ENCODE results near the gene PKDREJ. TPM values are rescaled to one million over a fixed set of nuclear protein-coding genes. Genes with fewer than 3 reads are reported as not detected.

PKDREJ gene
- total and polyA plus RNA-seq, 2 of the 4 experiments (the other 2 are of a cell fraction) = 0.02 TPM; not detected in 1

DNA sequence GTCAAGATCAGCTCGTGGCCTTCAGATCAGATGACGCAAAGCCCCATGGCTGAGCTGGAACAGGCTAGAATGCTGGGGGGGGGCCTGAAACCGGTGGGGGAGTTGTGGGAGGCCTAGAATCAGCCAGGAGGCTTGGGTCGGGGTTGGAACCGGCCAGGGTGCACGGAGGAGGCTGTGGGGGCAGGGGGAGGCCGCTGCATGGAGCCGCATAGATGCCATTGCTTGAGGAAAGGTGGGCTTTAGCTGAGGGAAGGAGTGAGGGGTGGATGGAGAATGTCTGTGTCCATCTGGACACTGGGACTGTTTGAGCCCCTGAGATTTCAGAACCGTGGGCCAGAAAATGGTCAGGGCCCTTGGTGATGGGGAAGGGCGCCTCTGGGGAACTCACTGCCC is 38.2 kb downstream of the PKDREJ start:
- in situ Hi-C loops (cut with MboI; ENCODE audit: low sequenced_read_pairs) = no loop called here
- TF ChIP-seq CHD1 (IDR thresholded peaks at IDR 0.05; ENCODE audit: low read depth, low read length) = no peak
- TF ChIP-seq, protein P1, sequence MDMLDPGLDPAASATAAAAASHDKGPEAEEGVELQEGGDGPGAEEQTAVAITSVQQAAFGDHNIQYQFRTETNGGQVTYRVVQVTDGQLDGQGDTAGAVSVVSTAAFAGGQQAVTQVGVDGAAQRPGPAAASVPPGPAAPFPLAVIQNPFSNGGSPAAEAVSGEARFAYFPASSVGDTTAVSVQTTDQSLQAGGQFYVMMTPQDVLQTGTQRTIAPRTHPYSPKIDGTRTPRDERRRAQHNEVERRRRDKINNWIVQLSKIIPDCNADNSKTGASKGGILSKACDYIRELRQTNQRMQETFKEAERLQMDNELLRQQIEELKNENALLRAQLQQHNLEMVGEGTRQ (IDR thresholded peaks at IDR 0.05; ENCODE audit: low read depth, low read length) = no peak
- no peak for TF ChIP-seq MXI1 (IDR thresholded peaks at IDR 0.05; ENCODE audit: borderline replicate concordance, low read depth, low read length)
- TF ChIP-seq RCOR1 (IDR thresholded peaks at IDR 0.05; ENCODE audit: insufficient replicate concordance, low read length) = no peak
- TF ChIP-seq MAFK (IDR thresholded peaks at IDR 0.05; ENCODE audit: low read depth, low read length) = no peak
- no peak for TF ChIP-seq BHLHE40 (IDR thresholded peaks at IDR 0.05; ENCODE audit: low read depth, low read length)
- no peak for TF ChIP-seq POLR2A (IDR thresholded peaks at IDR 0.05; ENCODE audit: low read depth, low read length)
- TF ChIP-seq NFE2L2 (IDR thresholded peaks at IDR 0.05; ENCODE audit: low read depth, low read length) = no peak
- no peak for TF ChIP-seq CEBPB (IDR thresholded peaks at IDR 0.05; ENCODE audit: low read depth, low read length)
- no peak for TF ChIP-seq RAD21 (IDR thresholded peaks at IDR 0.05; ENCODE audit: low read length)
- TF ChIP-seq RFX5 (IDR thresholded peaks at IDR 0.05; ENCODE audit: low read depth, low read length) = no peak
- TF ChIP-seq SMC3 (IDR thresholded peaks at IDR 0.05; ENCODE audit: low read depth, low read length) = no peak
- TF ChIP-seq, protein P2, sequence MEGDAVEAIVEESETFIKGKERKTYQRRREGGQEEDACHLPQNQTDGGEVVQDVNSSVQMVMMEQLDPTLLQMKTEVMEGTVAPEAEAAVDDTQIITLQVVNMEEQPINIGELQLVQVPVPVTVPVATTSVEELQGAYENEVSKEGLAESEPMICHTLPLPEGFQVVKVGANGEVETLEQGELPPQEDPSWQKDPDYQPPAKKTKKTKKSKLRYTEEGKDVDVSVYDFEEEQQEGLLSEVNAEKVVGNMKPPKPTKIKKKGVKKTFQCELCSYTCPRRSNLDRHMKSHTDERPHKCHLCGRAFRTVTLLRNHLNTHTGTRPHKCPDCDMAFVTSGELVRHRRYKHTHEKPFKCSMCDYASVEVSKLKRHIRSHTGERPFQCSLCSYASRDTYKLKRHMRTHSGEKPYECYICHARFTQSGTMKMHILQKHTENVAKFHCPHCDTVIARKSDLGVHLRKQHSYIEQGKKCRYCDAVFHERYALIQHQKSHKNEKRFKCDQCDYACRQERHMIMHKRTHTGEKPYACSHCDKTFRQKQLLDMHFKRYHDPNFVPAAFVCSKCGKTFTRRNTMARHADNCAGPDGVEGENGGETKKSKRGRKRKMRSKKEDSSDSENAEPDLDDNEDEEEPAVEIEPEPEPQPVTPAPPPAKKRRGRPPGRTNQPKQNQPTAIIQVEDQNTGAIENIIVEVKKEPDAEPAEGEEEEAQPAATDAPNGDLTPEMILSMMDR (conservative IDR thresholded peaks at IDR 0.05; ENCODE audit: low read depth, low read length) = no peak
- no peak for TF ChIP-seq MAZ (IDR thresholded peaks at IDR 0.05; ENCODE audit: borderline replicate concordance, low read depth, low read length)
- TF ChIP-seq FOS (IDR thresholded peaks at IDR 0.05; ENCODE audit: low read depth, low read length) = no peak
- no peak for TF ChIP-seq ELK1 (IDR thresholded peaks at IDR 0.05; ENCODE audit: borderline replicate concordance, low read depth, low read length)
- WGBS, 2 experiments (ENCODE audit: extremely low coverage in 2 of 2, insufficient read length in 1 of 2) = 74% methylated on average over 7 of the region's 10 CpGs; no CpG with 5 or more reads in 1 of the 2 experiments

More for the DNA sequence above, 38.2 kb downstream of the PKDREJ start:
- H2BK5ac ChIP-seq (ENCODE audit: low read depth, low read length, poor library complexity, severe bottlenecking) = no peak overlapping the region
- H4K20me1 ChIP-seq (ENCODE audit: insufficient read depth, low read length) = no peaks in the 10 kb centered on the region
- H2BK120ac ChIP-seq (ENCODE audit: low read depth, low read length) = no peak overlapping the region
- H3K56ac ChIP-seq (ENCODE audit: extremely low read depth, insufficient read depth, low read length) = no peak overlapping the region
- ATAC-seq (ENCODE audit: low read depth) = no peak
- H3K36me3 ChIP-seq (ENCODE audit: control insufficient read depth, insufficient read depth, low read length) = peaks cover 13% of the 10 kb centered on the region
- H2BK15ac ChIP-seq (ENCODE audit: low read depth, low read length) = no peak overlapping the region
- no peak overlapping the region for H4K5ac ChIP-seq (ENCODE audit: low read depth, low read length)
- H4K8ac ChIP-seq (ENCODE audit: low read depth in 2 of 2, low read length in 2 of 2) = no peak overlapping the region
- 0 out of 2 replicates have a peak, but pooled peaks cover 2% of the 10 kb centered on the region for H3K4me1 ChIP-seq (ENCODE audit: control insufficient read depth, insufficient read depth, low read length)
- no peak overlapping the region for H3K14ac ChIP-seq (replicated peaks; ENCODE audit: low read depth, low read length)
- H3K79me1 ChIP-seq (ENCODE audit: low read depth in 1 of 2, low read length in 2 of 2) = no peaks in the 10 kb centered on the region
- no peak overlapping the region for H2AK5ac ChIP-seq (ENCODE audit: low read depth, low read length)
- POLR2A ChIA-PET (ENCODE audit: unreplicated experiment) = interaction anchor here (0.6 kb wide), 1 partner anchor 1018 kb away, joined by 6 read pairs; no protein-coding TSS in a partner anchor
- no peak overlapping the region for H3K9ac ChIP-seq (ENCODE audit: low read depth, low read length)
- BruUV-seq (replicated peaks) = no TSS peak
- no peaks in the 10 kb centered on the region for H3K9me3 ChIP-seq (ENCODE audit: control insufficient read depth, insufficient read depth, low read length)
- H3K4me3 ChIP-seq (ENCODE audit: insufficient read depth, low read depth, low read length) = no peak overlapping the region
- peaks cover 13% of the 10 kb centered on the region for H3K9me1 ChIP-seq (ENCODE audit: insufficient read depth, low read length)
- H3K4me2 ChIP-seq (ENCODE audit: low read depth, low read length) = no peak overlapping the region
- H4K91ac ChIP-seq (ENCODE audit: insufficient read depth, low read depth, low read length) = no peak overlapping the region
- H3K4ac ChIP-seq (ENCODE audit: low read depth, low read length) = no peak overlapping the region
- H2BK20ac ChIP-seq (ENCODE audit: low read depth, low read length) = no peak overlapping the region
- H3K18ac ChIP-seq (ENCODE audit: low read depth, low read length) = no peak overlapping the region
- DNase-seq = no peak
- dilution Hi-C loops (cut with HindIII; ENCODE audit: low sequenced_read_pairs, unreplicated experiment) = no loop called here
- intact Hi-C loops (cut with micrococcal nuclease) = no loop called here
- H3K27ac ChIP-seq (ENCODE audit: insufficient read depth, low read length) = no peak overlapping the region
- no peak overlapping the region for H2AK9ac ChIP-seq (replicated peaks; ENCODE audit: low read depth, low read length, poor library complexity)
- CTCF ChIA-PET = no interaction called here
- H2AFZ ChIP-seq (replicated peaks; ENCODE audit: low read length, poor library complexity) = no peak overlapping the region
- H3K27me3 ChIP-seq (ENCODE audit: control insufficient read depth, insufficient read depth, low read length) = no peaks in the 10 kb centered on the region
- H3K23ac ChIP-seq (ENCODE audit: low read depth, low read length) = no peak overlapping the region
